Umbilical cord (tissue), 2 donors: Measurements from ENCODE around the gene LARP4B. TPM values are rescaled to one million over a fixed set of nuclear protein-coding genes. Genes with fewer than 3 reads are reported as not detected.

Experiments used
- DNase-seq: peaks from one replicate; pipeline ENCODE4 v3.0.0-alpha.2; 2015; ENCODE audit warnings: low spot score
- total RNA-seq: library from RNA; depleted of rRNA; stranded (reverse); fragments of >200 nt; gene quantifications from one replicate; pipeline ENCODE4 v1.2.3, GENCODE V29; 2014; ENCODE audit warnings: low replicate concordance; ENCODE audit not compliant: insufficient read depth

LARP4B gene
- total RNA-seq, 1 donor from 2014 or later = 32.7 TPM

GRCh38 chr10:828191-828590 is 103.3 kb downstream of the LARP4B start:
- DNase-seq = no peak

DNA sequence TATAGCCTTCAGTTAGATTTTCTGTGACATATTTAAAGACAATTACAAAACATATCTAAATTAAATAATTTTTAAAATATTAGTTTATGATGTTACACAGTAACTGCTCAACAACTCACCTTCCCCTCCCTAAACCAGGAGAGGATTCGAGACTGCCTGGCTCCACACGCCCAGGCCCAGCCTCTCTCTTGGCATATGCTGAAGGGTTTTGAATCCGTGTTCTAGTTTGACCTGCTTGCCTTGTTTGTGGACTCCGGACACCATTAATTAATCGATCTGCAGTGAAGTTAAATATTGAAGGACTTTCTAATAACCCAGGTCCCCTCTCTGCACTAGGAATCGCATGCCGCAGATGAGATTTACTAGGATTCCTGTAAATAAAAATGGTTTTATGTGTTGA is 106.6 kb downstream of the LARP4B start:
- no peak for DNase-seq

DNA sequence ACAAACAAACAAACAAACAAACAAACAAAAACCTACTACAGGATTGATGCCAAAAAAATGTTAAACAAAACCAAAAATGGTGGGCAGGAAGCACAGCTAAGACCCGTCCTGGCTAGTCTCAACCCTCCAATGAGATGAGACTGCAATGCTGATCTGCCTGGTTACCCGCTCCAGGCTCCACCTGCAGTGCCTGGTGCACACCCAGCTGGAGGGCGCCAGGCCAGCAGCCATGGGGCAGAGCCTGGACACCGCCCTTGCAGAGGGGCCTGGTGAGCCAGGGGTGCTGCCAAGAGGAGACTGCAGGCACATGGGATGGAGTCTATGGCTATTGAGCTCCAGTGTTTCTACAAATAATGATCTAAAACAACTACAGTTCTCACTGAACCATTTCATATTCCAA is 107.0 kb downstream of the LARP4B start:
- no peak for DNase-seq

GRCh38 chr10:822661-823367 is 108.7 kb downstream of the LARP4B start:
- no peak for DNase-seq

DNA sequence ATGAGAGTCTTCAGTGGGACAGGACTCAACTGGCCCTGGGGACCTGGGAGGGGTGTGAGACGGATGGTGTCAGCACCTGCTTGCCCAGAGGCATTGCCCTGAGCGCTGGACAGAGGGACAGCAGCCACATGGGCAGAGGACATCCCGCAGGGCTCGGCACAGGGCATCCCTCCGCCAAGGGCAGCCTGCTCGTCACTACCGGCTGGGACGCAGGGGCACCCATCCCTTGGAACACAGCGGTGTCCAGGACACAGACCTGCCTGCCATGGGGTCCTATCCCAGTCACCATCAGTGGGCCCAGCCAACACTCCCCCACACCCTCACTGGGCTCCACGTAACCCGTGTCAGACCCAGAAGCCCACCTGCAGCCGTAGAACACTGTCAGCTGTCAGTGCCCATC is 109.3 kb downstream of the LARP4B start:
- no peak for DNase-seq

GRCh38 chr10:821322-821721 is 110.2 kb downstream of the LARP4B start:
- DNase-seq = no peak

DNA sequence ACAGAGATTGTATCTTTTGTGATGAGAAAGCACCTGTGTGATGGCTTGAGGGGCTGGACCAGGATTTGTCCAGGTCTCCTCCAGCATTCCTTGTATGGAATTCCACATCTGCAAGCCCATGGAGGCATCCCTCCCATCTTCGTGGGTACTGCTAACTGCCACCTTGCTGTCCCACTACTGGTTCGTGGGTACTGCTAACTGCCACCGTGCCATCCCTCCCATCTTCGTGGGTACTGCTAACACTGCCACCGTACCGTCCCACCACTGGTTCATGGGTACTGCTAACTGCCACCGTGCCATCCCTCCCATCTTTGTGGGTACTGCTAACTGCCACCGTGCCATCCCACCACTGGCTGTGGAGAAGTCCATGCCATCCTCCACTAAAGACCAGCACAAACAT is 111.7 kb downstream of the LARP4B start:
- no peak for DNase-seq

DNA sequence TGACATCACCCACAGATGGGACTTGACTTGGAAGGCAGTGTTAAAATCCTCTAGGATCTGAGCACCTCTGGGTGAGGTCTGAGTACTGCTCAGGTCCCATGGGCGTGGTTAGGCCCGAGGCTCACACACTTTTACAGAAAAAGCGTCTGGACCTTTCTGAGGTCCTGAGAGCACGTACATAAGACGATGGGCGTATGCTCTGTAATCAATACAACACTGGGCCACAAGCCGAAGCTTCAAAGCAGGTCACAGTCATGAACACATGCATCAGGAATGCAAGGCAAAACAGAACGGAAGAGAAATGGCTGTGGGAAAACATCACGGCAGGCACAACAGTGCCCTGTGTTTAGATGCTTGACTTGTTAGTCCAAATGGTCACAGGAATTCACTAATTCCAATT is 112.2 kb downstream of the LARP4B start:
- no peak for DNase-seq

DNA sequence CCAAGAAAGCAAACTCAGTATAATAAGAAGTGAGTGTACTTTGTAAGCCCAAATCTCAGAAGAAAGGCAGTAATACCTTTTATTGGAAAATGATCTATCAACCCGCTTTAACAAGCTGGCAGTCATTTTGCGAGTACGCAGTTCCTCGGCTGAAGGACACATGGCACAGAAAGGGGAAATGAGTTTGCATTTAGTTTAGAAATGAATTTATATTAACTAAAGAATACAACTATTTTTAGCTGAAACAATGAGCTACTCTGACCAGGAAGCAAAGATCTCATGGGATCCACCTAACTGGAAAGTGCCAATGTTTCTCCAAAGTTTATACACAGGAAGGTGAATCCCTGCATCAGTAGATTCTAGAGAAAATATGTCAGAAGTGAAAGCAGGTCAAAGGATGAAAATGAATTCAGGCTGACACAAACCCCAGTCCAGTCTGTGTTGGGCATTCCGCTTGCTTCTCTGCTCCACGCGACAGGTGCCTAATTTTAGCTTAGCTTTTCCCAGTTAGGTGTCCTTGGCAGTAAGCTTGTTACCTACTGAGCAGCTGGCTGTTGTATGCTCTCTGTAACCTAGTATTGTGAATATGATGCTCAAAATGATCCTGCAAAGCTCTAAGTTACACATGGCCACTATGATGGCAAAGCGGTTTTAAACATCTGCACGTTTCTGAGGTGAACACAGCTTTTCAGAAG is 112.8 kb downstream of the LARP4B start:
- no peak for DNase-seq

DNA sequence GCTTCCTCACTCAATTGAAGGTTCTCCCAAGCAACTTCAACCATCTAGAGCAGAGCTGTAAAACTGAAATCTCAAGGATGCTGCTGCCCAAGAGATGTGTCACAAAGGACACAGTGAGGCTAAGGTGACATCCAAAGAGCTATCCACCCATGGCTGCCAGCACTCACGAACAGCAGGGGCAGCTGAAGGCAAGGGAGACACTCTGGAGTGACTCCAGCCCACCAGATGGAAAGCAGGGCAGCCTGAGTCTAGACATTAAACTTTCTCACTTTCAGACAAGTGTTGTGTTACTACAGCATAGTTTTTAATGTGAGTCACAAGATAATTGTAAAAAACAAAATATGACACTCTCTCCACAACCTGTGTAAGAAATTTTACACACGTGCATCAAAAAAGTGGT is 113.5 kb downstream of the LARP4B start:
- DNase-seq = no peak

DNA sequence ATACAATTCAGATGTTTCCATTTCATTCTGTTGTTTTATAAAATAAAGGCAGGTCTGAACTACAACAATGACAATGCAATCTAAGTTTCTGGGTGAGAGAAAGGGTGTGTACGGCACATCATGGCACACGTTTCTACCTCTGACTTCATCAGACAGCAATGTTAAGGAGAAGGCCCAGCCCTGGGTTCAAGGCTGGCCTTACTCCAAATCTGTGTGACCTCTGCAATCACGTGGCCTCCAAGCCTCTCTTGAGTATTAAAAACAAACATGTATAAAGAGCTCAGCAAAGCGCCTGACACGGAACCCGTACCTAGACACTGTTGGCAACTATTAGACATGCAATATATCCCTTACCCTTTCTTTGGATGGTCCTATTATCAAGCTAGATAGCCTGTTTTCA is 114.1 kb downstream of the LARP4B start:
- DNase-seq = no peak

DNA sequence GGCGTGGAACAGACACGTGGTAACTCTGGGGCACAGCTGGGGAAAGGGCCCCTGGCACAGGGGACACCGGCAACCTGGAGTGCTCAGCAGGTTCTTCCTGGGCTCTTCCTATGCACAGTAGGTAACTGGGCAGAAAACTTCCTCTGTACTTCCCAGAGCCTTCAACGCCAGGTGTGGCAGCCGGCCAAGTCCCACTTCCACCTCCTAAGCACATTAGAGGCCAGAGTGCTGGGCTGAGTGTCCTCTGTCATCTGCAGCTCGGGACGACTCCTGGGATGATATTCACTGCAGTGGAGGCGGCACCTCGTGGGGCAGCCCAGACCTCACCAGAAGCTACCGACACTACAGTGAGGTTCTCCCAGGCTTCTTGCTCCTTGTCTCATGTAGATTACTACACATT is 114.5 kb downstream of the LARP4B start:
- DNase-seq = no peak

- no peak for DNase-seq
Measured at GRCh38 chr10:816091-816477, 115.4 kb downstream of the LARP4B start.

- no peak for DNase-seq
Measured at GRCh38 chr10:815338-816090, 116.0 kb downstream of the LARP4B start.

DNA sequence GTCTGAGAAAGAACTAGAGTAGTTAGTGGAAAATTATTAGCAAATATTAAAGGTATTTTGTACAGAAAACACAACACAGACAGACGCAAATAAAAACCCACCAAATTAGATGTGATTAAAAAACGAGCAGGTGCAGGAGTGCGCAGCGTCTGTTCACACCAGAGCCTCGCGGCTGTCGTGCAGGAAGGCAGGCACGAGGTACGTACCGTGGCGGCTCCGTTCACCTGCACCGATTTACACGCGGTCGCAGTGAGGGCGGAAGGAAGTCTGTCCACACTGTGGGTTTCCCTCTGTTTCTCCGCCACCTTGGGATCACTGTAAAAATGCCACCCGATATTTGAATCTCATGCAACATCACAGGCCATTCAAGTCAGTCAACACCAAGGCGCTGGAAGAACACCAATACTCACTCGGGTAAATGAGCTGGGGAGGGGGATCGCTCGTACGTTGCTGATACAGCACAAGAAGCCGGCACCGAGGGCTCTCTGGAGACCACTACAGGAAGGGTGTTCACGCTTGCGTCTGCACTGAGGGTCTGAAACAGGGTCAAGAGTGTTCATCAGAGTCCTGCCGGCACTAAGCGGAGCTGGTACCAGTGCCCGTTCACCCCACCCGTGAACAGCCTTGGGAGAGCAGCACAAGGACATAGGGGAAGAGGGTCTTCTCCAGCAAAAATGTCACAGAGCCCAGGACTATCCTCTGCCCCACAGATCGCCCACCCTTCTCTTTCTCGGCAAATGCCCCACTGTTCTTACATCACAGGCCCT is 116.8 kb downstream of the LARP4B start:
- DNase-seq = no peak

GRCh38 chr10:813286-813685 is 118.2 kb downstream of the LARP4B start:
- peak; percentile 12 for DNase-seq

GRCh38 chr10:812787-813186 is 118.7 kb downstream of the LARP4B start:
- no peak for DNase-seq

DNA sequence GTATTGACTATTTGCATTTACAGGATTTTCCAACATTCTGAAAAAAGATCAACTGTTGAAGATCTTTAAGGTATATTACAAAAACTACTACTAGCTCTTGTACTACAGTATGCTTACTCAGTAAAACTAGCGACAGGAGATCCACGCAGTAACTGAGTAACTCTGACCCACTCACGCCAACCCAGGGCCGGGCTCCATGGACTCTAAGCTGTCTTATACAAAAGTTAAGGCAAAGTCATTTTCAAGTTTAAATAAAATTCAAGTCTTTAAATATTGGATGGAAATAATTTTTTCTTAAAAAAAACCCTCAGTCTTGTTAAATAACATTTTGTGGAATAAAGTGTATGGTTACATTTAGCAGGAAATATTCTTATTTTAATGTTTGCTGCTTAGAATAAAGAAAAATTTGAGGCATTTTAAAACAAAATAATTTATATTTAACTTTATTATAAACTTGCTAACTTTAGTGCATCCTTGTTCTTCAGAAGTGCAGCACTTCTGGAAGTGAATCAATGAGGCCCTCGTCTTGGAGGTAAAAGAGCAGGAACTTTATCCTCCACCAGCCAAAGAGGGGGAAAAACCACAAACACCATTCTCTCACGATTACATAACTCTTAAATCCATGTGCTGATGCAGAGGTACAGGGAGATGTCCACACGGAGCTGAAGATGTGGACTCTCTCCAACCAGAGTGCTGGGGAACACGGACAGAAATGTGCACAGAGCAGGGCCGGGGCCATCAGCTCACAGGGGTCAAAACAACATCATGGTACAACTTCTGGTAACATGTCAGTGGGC is 119.9 kb downstream of the LARP4B start:
- peak; percentile 19 for DNase-seq

DNA sequence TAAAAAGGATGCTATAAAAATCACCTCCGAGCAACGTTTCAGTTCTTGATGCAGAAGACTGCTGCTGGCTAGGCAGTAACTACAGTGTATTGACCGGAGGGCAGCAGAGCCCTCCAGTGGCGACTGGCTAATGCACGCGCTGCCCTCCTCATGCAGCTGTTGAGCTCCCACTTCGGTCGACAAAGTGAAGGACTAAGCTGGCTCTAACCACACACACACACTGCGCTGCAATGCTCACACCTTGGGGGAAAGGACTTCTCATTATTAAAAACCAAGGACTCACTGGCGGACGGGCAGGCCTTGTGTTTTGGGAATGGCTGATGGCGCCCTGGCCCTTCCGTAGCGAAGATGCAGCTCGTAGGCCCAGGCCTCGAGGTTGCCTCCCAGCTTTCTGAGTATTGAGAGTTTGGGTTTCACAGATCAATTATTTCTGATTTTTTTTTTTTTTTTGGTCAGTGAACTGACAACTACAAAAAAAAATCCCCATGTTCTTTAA is 121.1 kb downstream of the LARP4B start:
- peak; percentile 30 for DNase-seq

DNA sequence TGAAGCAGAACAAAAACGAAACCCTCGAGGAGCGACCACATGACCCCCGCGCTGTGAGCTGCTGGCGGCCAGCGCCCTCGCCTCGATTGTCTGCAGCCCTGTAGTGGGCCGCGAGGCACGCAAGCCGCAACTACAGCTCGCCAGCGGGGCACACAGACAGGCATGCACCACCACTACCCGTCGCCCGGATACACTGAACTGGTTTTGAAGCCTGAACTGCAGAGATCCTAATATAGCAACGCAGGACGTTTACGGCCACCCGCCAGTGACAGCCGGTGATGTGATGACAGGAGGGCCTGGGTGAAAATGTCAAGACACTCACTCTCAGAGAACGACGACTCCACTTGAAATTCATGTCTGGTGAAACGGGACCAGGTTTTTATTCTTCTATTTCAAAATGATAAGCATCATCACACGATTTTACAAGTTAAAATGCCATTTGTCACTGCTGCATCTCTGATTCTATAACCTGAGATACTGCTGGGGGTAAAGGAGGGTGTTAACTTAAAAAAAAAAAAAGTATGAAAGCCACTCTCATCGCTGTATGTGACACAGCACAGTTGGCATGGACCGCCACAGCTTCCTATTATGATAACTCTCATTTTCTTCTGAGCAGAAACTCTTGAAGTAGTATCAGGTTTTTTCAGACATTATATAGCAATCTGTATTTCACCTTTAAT is 121.7 kb downstream of the LARP4B start:
- DNase-seq = no peak
